ENCODE data around the gene CDKAL1.
A peak's percentile ranks its signal among the peaks of the same experiment; 100 is the strongest.
"Not testable (repeated sequence)": the region's sequence is repeated elsewhere in the genome, so short reads cannot be mapped to it uniquely, and the experiment has no call there.

CDKAL1 gene

GRCh38 chr6:20647585-20647984 is 113.3 kb downstream of the CDKAL1 start:
- Histone ChIP-seq H3K36me3 (ENCODE audit: insufficient read depth, low read length) (no peaks in the 10 kb centered on the region), H3K4me1 (ENCODE audit: control insufficient read depth, insufficient read depth, low read length) (peaks cover 14% of the 10 kb centered on the region)

GRCh38 chr6:20649696-20650470 is 115.6 kb downstream of the CDKAL1 start:
- not testable (repeated sequence) for H3K9ac ChIP-seq (ENCODE audit: low read depth, low read length); H3K9me3 ChIP-seq (replicated peaks; ENCODE audit: low read length)

More at GRCh38 chr6:20647585-20647984, 113.3 kb downstream of the CDKAL1 start:
- H3K9ac ChIP-seq (ENCODE audit: low read depth, low read length) = no peak overlapping the region
- H3K27me3 ChIP-seq (ENCODE audit: control insufficient read depth, insufficient read depth, low read length) = no peaks in the 10 kb centered on the region
- H3K4me3 ChIP-seq (ENCODE audit: low read length) = no peak overlapping the region
- no peak overlapping the region for H3K4me2 ChIP-seq (ENCODE audit: low read length)
- H3K9me3 ChIP-seq (replicated peaks; ENCODE audit: low read length) = no peaks in the 10 kb centered on the region

DNA sequence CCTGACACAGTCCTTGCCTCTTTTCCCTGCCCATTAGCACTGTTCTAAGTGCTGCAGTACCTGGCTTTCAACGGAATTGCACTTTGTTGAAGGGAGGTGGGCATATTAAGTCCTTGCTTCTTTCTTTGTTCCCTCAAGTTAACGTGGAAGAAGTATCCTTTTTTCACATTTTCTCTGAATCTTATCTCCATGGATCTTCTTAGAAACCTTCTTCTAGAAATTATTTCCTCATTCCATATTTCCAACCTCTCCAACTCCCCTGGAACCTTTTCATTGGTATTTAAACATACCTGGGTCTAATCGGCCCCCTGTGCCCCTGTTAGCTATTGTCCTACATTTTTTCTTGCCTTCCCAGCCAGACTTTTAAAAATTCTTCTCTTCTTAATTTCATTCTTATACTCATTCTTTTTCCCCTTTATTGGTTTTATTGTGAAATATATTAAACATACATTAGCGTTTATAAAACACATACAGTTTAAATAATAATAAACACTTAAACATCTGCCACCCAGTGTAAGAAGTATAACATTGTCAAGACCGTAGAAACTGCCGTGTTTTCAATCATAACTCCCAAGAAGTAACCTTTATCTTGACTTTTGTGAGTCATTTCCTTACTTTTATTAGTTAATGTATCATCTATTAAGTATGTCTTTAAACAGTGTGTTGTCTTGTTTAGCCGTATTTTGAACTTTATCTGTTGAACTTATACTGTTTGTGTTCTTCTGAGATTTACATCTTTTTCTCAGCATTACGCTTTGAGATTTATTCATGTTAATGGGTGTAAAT is 118.2 kb downstream of the CDKAL1 start:
- Histone ChIP-seq H3K9ac (ENCODE audit: low read depth, low read length) (no peak overlapping the region), H3K27me3 (ENCODE audit: control insufficient read depth, insufficient read depth, low read length) (no peaks in the 10 kb centered on the region), H3K4me2 (ENCODE audit: low read length) (peak overlapping the region; percentile 51), H3K4me1 (ENCODE audit: control insufficient read depth, insufficient read depth, low read length) (peaks cover 24% of the 10 kb centered on the region), H3K9me3 (replicated peaks; ENCODE audit: low read length) (no peaks in the 10 kb centered on the region), H3K36me3 (ENCODE audit: insufficient read depth, low read length) (no peaks in the 10 kb centered on the region), H3K4me3 (ENCODE audit: low read length) (no peak overlapping the region)

More at GRCh38 chr6:20649696-20650470, 115.6 kb downstream of the CDKAL1 start:
- not testable (repeated sequence) for H3K4me2 ChIP-seq (ENCODE audit: low read length); H3K36me3 ChIP-seq (ENCODE audit: insufficient read depth, low read length); H3K4me3 ChIP-seq (ENCODE audit: low read length); H3K27me3 ChIP-seq (ENCODE audit: control insufficient read depth, insufficient read depth, low read length)
- peaks cover 18% of the 10 kb centered on the region for H3K4me1 ChIP-seq (ENCODE audit: control insufficient read depth, insufficient read depth, low read length)

DNA sequence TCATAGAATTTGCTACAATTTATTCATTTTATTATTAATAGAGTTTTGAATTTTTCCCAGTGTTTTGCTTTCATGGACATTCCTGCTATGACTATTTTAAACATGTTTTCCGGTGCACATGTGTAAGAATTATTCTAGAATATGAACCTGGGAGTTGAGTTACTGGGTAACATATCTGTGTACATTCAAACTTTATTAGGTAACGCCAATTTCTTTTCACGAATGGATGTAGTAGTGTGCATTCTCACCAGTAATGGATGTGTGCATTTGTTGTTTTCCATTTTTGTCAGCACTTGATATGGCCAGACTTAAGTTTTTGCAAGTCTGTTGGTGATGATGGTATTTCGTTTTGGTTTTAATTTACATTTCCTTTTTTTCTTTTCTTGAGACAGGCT is 118.8 kb downstream of the CDKAL1 start:
- H3K36me3 ChIP-seq (ENCODE audit: insufficient read depth, low read length) = no peaks in the 10 kb centered on the region
- H3K27me3 ChIP-seq (ENCODE audit: control insufficient read depth, insufficient read depth, low read length) = no peaks in the 10 kb centered on the region
- H3K4me1 ChIP-seq (ENCODE audit: control insufficient read depth, insufficient read depth, low read length) = peaks cover 24% of the 10 kb centered on the region
- peak overlapping the region; percentile 51 for H3K4me2 ChIP-seq (ENCODE audit: low read length)
- H3K9me3 ChIP-seq (replicated peaks; ENCODE audit: low read length) = no peaks in the 10 kb centered on the region
- no peak overlapping the region for H3K9ac ChIP-seq (ENCODE audit: low read depth, low read length)
- H3K4me3 ChIP-seq (ENCODE audit: low read length) = no peak overlapping the region

DNA sequence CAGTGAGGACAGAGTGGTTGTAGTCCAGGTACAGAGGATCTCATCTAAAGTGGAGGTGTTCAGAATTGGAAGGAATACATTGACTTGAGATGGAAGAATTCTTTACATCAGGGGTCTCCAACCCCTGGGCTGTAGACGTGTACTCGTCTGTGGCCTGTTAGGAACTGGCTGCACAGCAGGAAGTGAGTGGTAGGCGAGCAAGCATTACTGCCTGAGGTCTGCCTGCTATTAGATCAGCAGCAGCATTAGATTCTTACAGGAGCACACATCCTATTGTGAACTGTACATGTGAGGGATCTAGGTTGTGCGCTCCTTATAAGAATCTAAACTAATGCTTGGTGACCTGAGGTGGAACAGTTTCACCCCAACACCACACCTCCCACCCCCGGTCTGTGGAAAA is 121.1 kb downstream of the CDKAL1 start:
- Histone ChIP-seq H3K9me3 (replicated peaks; ENCODE audit: low read length) (no peaks in the 10 kb centered on the region), H3K27me3 (ENCODE audit: control insufficient read depth, insufficient read depth, low read length) (no peaks in the 10 kb centered on the region), H3K4me1 (ENCODE audit: control insufficient read depth, insufficient read depth, low read length) (peaks cover 24% of the 10 kb centered on the region), H3K4me2 (ENCODE audit: low read length) (no peak overlapping the region), H3K36me3 (ENCODE audit: insufficient read depth, low read length) (no peaks in the 10 kb centered on the region), H3K9ac (ENCODE audit: low read depth, low read length) (no peak overlapping the region), H3K4me3 (ENCODE audit: low read length) (no peak overlapping the region)

GRCh38 chr6:20657274-20657800 is 123.1 kb downstream of the CDKAL1 start:
- Histone ChIP-seq H3K9me3 (replicated peaks; ENCODE audit: low read length) (no peaks in the 10 kb centered on the region), H3K4me1 (ENCODE audit: control insufficient read depth, insufficient read depth, low read length) (peaks cover 29% of the 10 kb centered on the region), H3K4me3 (ENCODE audit: low read length) (no peak overlapping the region), H3K4me2 (ENCODE audit: low read length) (no peak overlapping the region), H3K9ac (ENCODE audit: low read depth, low read length) (no peak overlapping the region), H3K36me3 (ENCODE audit: insufficient read depth, low read length) (no peaks in the 10 kb centered on the region), H3K27me3 (ENCODE audit: control insufficient read depth, insufficient read depth, low read length) (no peaks in the 10 kb centered on the region)

GRCh38 chr6:20658053-20658452 is 123.8 kb downstream of the CDKAL1 start:
- no peak overlapping the region for H3K4me3 ChIP-seq (ENCODE audit: low read length)
- H3K9me3 ChIP-seq (replicated peaks; ENCODE audit: low read length) = no peaks in the 10 kb centered on the region
- H3K9ac ChIP-seq (ENCODE audit: low read depth, low read length) = no peak overlapping the region
- H3K4me2 ChIP-seq (ENCODE audit: low read length) = no peak overlapping the region
- H3K27me3 ChIP-seq (ENCODE audit: control insufficient read depth, insufficient read depth, low read length) = no peaks in the 10 kb centered on the region
- H3K36me3 ChIP-seq (ENCODE audit: insufficient read depth, low read length) = no peaks in the 10 kb centered on the region
- H3K4me1 ChIP-seq (ENCODE audit: control insufficient read depth, insufficient read depth, low read length) = peaks cover 24% of the 10 kb centered on the region

DNA sequence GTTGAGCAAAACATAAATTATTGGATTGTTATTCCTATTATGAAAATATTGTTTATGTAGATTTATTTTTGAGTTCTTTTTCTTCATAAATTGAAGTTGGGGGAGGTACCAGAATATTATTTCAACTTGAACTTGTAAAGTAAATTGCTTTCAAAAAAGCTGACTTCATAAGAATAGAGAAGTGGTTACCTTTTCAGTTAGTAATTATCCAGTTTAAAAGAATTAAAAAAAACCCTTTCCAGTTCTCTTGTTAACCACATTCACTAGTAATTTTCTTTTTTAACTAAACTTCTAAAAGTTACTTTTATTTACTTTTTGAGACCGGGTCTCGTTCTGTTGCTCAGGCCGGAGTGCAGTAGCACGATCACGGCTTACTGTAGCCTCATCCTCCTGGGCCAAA is 124.3 kb downstream of the CDKAL1 start:
- Histone ChIP-seq H3K36me3 (ENCODE audit: insufficient read depth, low read length) (no peaks in the 10 kb centered on the region), H3K9me3 (replicated peaks; ENCODE audit: low read length) (no peaks in the 10 kb centered on the region), H3K4me2 (ENCODE audit: low read length) (no peak overlapping the region), H3K4me3 (ENCODE audit: low read length) (no peak overlapping the region), H3K27me3 (ENCODE audit: control insufficient read depth, insufficient read depth, low read length) (no peaks in the 10 kb centered on the region), H3K4me1 (ENCODE audit: control insufficient read depth, insufficient read depth, low read length) (peaks cover 21% of the 10 kb centered on the region), H3K9ac (ENCODE audit: low read depth, low read length) (no peak overlapping the region)

- no peak overlapping the region for H3K4me2 ChIP-seq (ENCODE audit: low read length)
- no peaks in the 10 kb centered on the region for H3K9me3 ChIP-seq (replicated peaks; ENCODE audit: low read length)
- H3K4me3 ChIP-seq (ENCODE audit: low read length) = no peak overlapping the region
- H3K27me3 ChIP-seq (ENCODE audit: control insufficient read depth, insufficient read depth, low read length) = no peaks in the 10 kb centered on the region
- H3K4me1 ChIP-seq (ENCODE audit: control insufficient read depth, insufficient read depth, low read length) = peaks cover 16% of the 10 kb centered on the region
- no peak overlapping the region for H3K9ac ChIP-seq (ENCODE audit: low read depth, low read length)
- H3K36me3 ChIP-seq (ENCODE audit: insufficient read depth, low read length) = no peaks in the 10 kb centered on the region
These were observed 126.3 kb downstream of the CDKAL1 start for GRCh38 chr6:20660534-20660933.

GRCh38 chr6:20661721-20662120 is 127.5 kb downstream of the CDKAL1 start:
- no peaks in the 10 kb centered on the region for H3K9me3 ChIP-seq (replicated peaks; ENCODE audit: low read length)
- H3K4me3 ChIP-seq (ENCODE audit: low read length) = no peak overlapping the region
- peaks cover 15% of the 10 kb centered on the region for H3K4me1 ChIP-seq (ENCODE audit: control insufficient read depth, insufficient read depth, low read length)
- no peak overlapping the region for H3K9ac ChIP-seq (ENCODE audit: low read depth, low read length)
- H3K27me3 ChIP-seq (ENCODE audit: control insufficient read depth, insufficient read depth, low read length) = no peaks in the 10 kb centered on the region
- H3K36me3 ChIP-seq (ENCODE audit: insufficient read depth, low read length) = no peaks in the 10 kb centered on the region
- peak overlapping the region; percentile 23 for H3K4me2 ChIP-seq (ENCODE audit: low read length)

GRCh38 chr6:20664250-20664649 is 130.0 kb downstream of the CDKAL1 start:
- Histone ChIP-seq H3K4me1 (ENCODE audit: control insufficient read depth, insufficient read depth, low read length) (peaks cover 11% of the 10 kb centered on the region), H3K4me2 (ENCODE audit: low read length) (no peak overlapping the region), H3K9me3 (replicated peaks; ENCODE audit: low read length) (no peaks in the 10 kb centered on the region), H3K27me3 (ENCODE audit: control insufficient read depth, insufficient read depth, low read length) (no peaks in the 10 kb centered on the region), H3K9ac (ENCODE audit: low read depth, low read length) (no peak overlapping the region), H3K4me3 (ENCODE audit: low read length) (no peak overlapping the region), H3K36me3 (ENCODE audit: insufficient read depth, low read length) (no peaks in the 10 kb centered on the region)
